Measurements from ENCODE around the gene FRRS1L.

DNA sequence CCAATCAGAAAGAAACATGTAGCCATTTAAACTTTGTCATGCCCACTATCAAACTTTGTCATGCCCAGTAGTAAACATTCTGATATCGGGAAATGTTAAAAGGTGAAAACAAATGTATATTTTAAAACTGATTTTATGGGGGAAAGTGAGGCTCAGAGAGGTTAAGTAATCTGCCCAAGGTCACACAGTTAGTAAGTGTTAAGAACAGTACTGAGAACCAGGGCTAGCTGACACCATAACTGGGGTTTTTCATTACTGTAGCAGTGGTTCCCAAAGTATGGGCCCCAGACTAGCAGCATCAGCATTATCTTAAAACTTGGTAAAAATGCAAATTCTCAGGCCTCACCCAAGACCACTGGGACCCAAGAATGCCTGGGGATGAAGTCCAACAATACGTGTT, 9.9 kb upstream of the FRRS1L start:
- TF ChIP-seq, protein P1, sequence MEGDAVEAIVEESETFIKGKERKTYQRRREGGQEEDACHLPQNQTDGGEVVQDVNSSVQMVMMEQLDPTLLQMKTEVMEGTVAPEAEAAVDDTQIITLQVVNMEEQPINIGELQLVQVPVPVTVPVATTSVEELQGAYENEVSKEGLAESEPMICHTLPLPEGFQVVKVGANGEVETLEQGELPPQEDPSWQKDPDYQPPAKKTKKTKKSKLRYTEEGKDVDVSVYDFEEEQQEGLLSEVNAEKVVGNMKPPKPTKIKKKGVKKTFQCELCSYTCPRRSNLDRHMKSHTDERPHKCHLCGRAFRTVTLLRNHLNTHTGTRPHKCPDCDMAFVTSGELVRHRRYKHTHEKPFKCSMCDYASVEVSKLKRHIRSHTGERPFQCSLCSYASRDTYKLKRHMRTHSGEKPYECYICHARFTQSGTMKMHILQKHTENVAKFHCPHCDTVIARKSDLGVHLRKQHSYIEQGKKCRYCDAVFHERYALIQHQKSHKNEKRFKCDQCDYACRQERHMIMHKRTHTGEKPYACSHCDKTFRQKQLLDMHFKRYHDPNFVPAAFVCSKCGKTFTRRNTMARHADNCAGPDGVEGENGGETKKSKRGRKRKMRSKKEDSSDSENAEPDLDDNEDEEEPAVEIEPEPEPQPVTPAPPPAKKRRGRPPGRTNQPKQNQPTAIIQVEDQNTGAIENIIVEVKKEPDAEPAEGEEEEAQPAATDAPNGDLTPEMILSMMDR (IDR thresholded peaks at IDR 0.05; ENCODE audit: low read length), result no peak
- no peak for TF ChIP-seq EZH2 (IDR thresholded peaks at IDR 0.05; ENCODE audit: borderline replicate concordance, low read length)

All from OCI-LY1 (cell line).